EH (cell line): ENCODE results near the gene TP53BP2.
A peak's percentile ranks its signal among the peaks of the same experiment; 100 is the strongest.
"Not testable (repeated sequence)": the region's sequence is repeated elsewhere in the genome, so short reads cannot be mapped to it uniquely, and the experiment has no call there.

Experiments used
- DNase-seq: peaks from one replicate; pipeline ENCODE4 v3.0.0-alpha.2; 2015; ENCODE audit warnings: low read depth

The TP53BP2 gene

GRCh38 chr1:223853748-223854147 is 8.0 kb upstream of the TP53BP2 start:
- DNase-seq: no peak

DNA sequence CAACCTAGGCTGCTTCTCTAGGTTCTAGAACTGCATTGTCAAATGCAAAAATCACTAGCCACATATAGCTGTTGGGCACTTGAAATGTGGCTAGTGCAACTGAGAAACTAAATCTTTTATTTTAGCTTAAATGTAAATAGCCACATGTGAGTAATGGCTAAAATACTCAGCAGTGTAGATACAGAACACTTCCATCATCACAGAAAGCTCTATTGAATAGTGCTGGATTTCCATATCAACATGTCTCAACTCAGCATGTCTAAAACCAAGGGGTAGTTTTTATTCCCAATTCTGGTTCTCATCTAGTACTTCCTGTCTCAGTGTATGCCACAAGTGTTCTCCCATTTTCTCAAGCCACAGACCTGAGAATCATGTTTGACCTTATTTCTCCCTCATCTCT is 7.5 kb upstream of the TP53BP2 start:
- DNase-seq: peak; percentile 17

DNA sequence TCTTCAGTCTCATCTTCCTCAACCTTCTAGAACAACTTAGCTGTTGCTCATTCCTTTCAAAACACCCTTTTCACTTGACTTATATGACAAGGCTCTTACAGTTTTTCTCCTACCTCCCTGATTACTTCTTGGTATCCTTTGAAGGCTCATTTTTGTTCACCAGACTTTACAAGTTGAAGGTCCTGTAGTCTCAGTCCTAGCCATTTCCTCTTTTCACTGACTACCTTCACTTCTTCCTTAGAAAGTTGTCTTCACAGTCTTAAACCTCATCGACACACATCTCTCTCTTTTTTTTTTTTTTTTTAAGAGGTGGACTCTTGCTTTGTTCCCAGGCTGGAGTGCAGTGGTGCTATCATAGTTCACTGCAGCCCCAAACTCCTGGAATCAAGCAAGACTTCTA is 6.6 kb upstream of the TP53BP2 start:
- DNase-seq: no peak

- no peak for DNase-seq
Observed at GRCh38 chr1:223849352-223850254, 3.9 kb upstream of the TP53BP2 start.

- no peak for DNase-seq
Observed at GRCh38 chr1:223848536-223848935, 2.8 kb upstream of the TP53BP2 start.

- no peak for DNase-seq
Observed at GRCh38 chr1:223847781-223848345, 2.1 kb upstream of the TP53BP2 start.

- DNase-seq: peak; percentile 66
Observed at GRCh38 chr1:223845037-223845809, 524 bp downstream of the TP53BP2 start.

DNA sequence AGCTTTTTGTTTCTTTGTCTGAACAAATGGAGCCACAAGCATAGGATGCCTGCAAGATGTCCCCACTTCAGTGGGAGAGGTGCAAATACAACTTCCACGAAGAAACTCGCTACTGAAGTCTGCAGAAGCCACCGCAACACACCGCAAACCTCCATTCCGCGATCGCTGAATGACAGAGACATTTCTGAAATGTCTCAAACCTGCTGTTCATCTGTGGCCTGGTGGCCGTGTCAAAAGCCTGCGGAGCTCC is 1.0 kb downstream of the TP53BP2 start:
- no peak for DNase-seq

DNA sequence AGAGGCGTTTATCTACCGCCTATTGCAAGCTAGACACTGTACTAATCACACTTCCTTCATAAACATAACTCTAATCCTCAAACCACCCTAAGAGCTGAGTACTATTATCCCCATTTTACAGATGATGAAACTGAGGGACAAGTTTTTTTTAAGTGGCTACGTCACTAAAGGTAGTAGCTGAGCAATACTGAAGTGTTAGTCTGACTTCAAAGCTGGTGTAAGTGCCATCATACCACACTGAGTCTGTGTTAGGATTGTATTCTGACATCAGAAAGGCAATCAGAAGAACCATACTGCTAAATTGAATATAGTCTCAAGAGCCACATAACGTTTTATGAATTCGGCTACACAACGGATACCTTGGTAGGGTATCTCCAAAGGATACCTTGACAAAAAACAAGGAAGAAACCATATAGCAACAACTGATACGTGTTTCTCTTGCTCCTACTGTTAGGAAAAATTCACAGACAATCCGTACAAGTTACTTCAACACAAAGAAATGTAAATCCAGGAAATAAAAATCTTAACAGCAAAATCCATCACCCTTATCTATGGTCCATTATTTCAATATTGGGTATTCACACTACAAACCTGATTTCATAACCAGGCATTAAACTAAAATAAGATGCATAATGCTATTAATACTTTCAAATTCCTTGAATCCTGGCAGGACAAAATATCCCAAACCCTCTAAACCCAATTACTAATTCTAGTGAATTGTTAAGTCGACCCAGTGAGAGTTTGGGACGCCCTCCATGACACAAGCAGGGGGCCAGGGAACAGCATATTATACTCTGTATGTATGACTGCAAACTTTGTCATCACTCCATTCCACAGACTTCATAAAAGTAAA is 1.6 kb downstream of the TP53BP2 start:
- DNase-seq: peak; percentile 36

- no peak for DNase-seq
Observed at GRCh38 chr1:223842784-223843183, 3.0 kb downstream of the TP53BP2 start.

DNA sequence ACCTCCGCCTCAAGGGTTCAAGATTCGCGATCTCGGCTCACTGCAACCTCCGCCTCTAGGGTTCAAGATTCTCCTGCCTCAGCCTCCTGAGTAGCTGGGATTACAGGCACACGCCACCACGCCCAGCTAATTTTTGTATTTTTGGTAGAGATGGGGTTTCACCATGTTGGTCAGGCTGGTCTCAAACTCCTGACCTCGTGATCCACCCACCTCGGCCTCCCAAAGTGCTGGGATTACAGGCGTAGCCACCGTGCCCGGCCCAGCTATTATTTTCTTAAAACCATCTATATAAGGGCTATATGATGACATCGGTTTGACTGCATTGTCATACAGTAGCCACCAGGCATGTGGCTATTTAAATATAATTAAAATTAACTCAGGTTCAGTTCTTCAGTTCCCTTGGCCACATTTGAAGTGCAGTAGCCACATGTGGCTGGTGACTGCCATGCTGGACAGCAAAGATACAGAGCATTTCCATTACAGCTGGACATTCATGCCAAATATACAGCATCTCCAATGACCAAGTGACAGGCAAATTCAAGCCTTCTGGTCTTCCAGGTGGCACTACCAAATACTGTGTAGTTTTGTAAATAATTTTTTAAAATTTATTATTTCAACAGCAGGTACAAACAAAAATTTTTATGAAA is 3.6 kb downstream of the TP53BP2 start:
- not testable (repeated sequence) for DNase-seq

- DNase-seq: peak; percentile 33
Observed at GRCh38 chr1:223840254-223840653, 5.5 kb downstream of the TP53BP2 start.

- no peak for DNase-seq
Observed at GRCh38 chr1:223838125-223838854, 7.5 kb downstream of the TP53BP2 start.

DNA sequence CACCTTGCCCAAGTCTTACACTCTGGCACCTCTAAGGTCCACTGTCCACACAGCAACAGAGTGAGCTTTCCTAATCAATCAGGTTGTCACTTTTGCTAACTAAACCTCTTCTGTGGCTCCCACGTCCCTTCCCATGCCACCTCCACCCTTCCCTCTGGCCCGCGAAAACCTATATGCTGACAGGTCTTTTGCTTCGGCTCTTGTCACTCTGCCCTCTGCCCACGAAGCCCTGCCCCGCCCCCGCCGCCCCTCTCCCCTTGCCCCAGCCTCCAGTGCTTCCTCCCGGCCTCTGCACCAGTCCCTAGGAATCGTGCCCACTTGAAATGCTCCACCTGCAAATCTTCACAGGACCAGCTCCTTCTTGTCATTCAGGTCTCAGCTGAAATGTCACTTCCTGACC is 8.1 kb downstream of the TP53BP2 start:
- DNase-seq: no peak

DNA sequence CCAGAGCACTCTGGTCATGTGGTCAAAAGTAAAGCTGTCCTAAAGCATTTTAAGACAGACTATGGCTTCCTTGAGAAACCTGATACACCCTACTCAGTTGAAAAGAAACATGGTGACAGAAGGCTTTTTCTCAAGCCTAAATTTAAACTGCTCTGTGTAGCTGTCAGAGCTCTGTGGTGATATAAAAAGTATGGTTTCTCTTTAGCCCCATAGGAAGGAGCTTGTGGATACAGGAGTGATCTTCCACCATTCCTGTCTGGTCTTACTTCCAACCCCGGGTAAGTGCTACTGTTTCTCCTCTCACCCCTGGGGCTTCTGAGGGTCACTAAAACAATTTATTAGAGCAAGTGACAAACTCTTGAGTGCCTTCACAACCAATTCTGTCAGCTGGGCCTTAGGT is 8.5 kb downstream of the TP53BP2 start:
- peak; percentile 52 for DNase-seq

DNA sequence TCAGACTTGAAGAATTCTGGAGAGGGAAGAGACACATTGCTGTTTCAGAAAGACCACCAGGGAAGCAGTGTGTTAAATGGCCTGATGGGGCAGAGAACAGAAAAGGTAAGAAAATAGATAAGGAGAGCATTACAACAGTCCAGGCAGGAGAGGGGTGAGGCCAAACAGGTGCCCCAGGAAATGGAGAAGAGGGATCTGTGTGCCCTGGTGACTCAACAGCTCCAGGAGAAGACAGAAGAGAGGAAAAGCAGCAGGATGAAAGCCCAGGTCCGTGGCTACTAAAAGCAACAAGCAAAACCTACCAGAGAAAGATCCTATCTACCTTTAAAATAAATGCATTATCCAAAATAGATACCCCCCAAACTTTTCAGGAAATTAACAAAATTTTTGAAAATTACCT is 9.2 kb downstream of the TP53BP2 start:
- DNase-seq: no peak

GRCh38 chr1:223835754-223836153 is 10.0 kb downstream of the TP53BP2 start:
- peak; percentile 36 for DNase-seq

DNA sequence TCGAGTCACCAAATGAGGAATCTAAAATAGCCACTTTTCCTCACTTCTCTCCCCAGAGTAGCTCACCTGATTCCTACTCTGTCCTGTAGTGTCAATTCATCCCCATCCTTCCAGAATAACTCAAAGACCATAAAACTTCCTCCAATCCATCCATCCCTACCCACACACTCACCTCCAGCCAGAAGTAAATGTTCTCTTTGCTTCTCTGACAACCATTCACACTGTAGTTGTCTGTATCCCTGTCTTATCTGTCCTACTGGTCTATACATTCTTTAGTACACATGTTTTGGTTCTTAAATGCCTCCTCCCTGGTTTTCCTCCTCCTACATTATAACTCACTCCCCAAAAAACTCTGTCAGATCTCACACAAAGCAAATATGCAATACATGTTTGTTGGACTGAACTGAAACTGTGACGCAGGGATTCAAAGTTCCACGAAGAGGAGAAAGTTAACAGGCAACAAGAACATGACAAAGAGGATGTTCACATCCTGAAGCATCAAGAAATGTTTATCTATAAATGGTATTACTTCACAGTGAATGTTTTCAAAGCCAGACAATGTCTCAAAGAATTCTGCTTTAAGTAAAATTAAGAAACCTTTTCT is 11.0 kb downstream of the TP53BP2 start:
- DNase-seq: peak; percentile 86

GRCh38 chr1:223833948-223834347 is 11.8 kb downstream of the TP53BP2 start:
- DNase-seq: no peak

DNA sequence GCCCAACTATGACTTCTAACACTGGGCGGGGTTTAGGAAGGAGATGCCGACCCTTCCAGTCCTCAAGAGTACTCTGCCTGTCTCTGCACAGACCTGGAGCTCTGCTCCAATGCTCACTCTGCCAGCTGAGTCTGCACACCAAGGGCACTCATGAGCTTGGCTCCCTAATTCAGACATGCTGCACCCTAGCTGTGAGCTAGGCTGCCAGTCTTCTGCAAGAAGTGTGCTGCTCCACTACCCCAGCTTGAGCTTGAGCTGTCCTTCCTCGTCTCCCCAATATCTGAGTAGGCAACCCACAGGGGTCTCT is 13.2 kb downstream of the TP53BP2 start:
- no peak for DNase-seq
